Body of pancreas (tissue), 4 donors: Measurements from ENCODE around the gene ASPN. TPM values are rescaled to one million over a fixed set of nuclear protein-coding genes. Genes with fewer than 3 reads are reported as not detected.

ENCODE experiments used
- ATAC-seq: fragments of 150-250 bp; one replicate; pipeline ENCODE4 v1.9.1; 2016
- DNase-seq, 4 donors: peaks; one replicate each; pipeline ENCODE4 v3.0.0-alpha.2; 2019
- H3K27ac ChIP-seq, 4 donors: fragments of 200-600 bp; sonication (generic); 1 replicate in 3 of 4; 2 replicates in 1 of 4; pipeline versions ENCODE4 v1.5.1 to v1.6.1; 2016 to 2019; ENCODE audit warnings: mild to moderate bottlenecking in 1 of 4, mixed read lengths in 1 of 4, moderate library complexity in 1 of 4
- H3K27me3 ChIP-seq, 2 donors: fragments of 200-600 bp; sonication (generic); one replicate each; pipeline ENCODE4 v1.6.0; 2016; ENCODE audit warnings: mild to moderate bottlenecking in 1 of 2
- H3K36me3 ChIP-seq, 2 donors: fragments of 200-600 bp; sonication (generic); replicated peaks in 1 of 2; 2 replicates each; pipeline ENCODE4 v1.5.1; 2016; ENCODE audit warnings: low read depth in 2 of 2; ENCODE audit not compliant: insufficient read depth in 1 of 2
- H3K4me1 ChIP-seq: fragments of 200-600 bp; sonication (generic); one replicate; pipeline ENCODE4 v1.6.0; 2016
- H3K4me3 ChIP-seq, 2 donors: fragments of 200-600 bp; sonication (generic); 1 replicate in 1 of 2; 2 replicates in 1 of 2; pipeline ENCODE4 v1.5.1; 2016 to 2019
- H3K9me3 ChIP-seq, 3 donors: fragments of 200-600 bp; sonication (generic); 1 replicate in 2 of 3; 2 replicates in 1 of 3; pipeline ENCODE4 v1.5.1; 2016
- CTCF ChIP-seq, 7 experiments: fragments of 450-650 bp in 4 of 7; fragments of 200-600 bp in 3 of 7; sonication (generic) in 3 of 7; IDR thresholded peaks; one replicate each; pipeline ENCODE4 v1.5.1; 2016 to 2019; ENCODE audit warnings: antibody characterized with exemption in 7 of 7
- POLR2A ChIP-seq, 3 donors: fragments of 450-650 bp; IDR thresholded peaks; one replicate each; pipeline ENCODE4 v1.6.1; 2016; ENCODE audit warnings: antibody characterized with exemption in 3 of 3, mild to moderate bottlenecking in 2 of 3
- WGBS, 2 donors: methylation state at CpG; one replicate each; pipeline ENCODE4 v1.1.5; 2017; 5-methylcytosine and 5-hydroxymethylcytosine counted together
- intact Hi-C: fragments of 100-400 bp; cut with DNase I; formaldehyde crosslinking; loops from one replicate; pipeline ENCODE4 v1.15.1; 2023
- total RNA-seq, 2 donors: library from RNA; depleted of rRNA; stranded (reverse); fragments of >200 nt; gene quantifications; one replicate each; pipeline ENCODE4 v1.1.0, GENCODE V29; 2016

The ASPN gene
- total RNA-seq, 2 donors from 2014 or later, result 3.6 to 13.5 TPM

- WGBS, 2 donors, result 95% methylated on average over 5 of the region's 5 CpGs
- no peaks in the 10 kb centered on the region for H3K4me1 ChIP-seq
- H3K4me3 ChIP-seq, result no peak overlapping the region
- no peaks in the 10 kb centered on the region for H3K9me3 ChIP-seq
- no peak for DNase-seq
- no peaks in the 10 kb centered on the region for H3K36me3 ChIP-seq
- no peaks in the 10 kb centered on the region for H3K27me3 ChIP-seq
- no peak for TF ChIP-seq CTCF (IDR thresholded peaks at IDR 0.05)
- TF ChIP-seq POLR2A (IDR thresholded peaks at IDR 0.05), result no peak
- intact Hi-C loops, result no loop called here
- no peak for ATAC-seq
- H3K27ac ChIP-seq, result no peak overlapping the region
Observed at GRCh38 chr9:92432972-92433548, 49.2 kb downstream of the ASPN start.

- H3K27ac ChIP-seq, result no peak overlapping the region
- DNase-seq (no peak), ATAC-seq (no peak)
- no peaks in the 10 kb centered on the region for H3K9me3 ChIP-seq
- H3K4me3 ChIP-seq, result no peak overlapping the region
- no peaks in the 10 kb centered on the region for H3K36me3 ChIP-seq
- no peak for TF ChIP-seq CTCF (IDR thresholded peaks at IDR 0.05)
- TF ChIP-seq POLR2A (IDR thresholded peaks at IDR 0.05), result no peak
- WGBS, 2 donors, result 75 to 80% methylated on average over 5 of the region's 5 CpGs
- intact Hi-C loops, result no loop called here
- no peaks in the 10 kb centered on the region for H3K27me3 ChIP-seq
- H3K4me1 ChIP-seq, result no peaks in the 10 kb centered on the region
Observed at GRCh38 chr9:92432350-92432749, 50.0 kb downstream of the ASPN start.

- ATAC-seq (no peak), DNase-seq (no peak)
- no peak for TF ChIP-seq CTCF (IDR thresholded peaks at IDR 0.05)
- TF ChIP-seq POLR2A (IDR thresholded peaks at IDR 0.05), result no peak
- Histone ChIP-seq H3K36me3 (no peaks in the 10 kb centered on the region), H3K4me3 (no peak overlapping the region), H3K4me1 (no peaks in the 10 kb centered on the region), H3K9me3 (no peaks in the 10 kb centered on the region), H3K27me3 (no peaks in the 10 kb centered on the region), H3K27ac (no peak overlapping the region)
- WGBS, 2 donors, result 69 to 96% methylated on average over 2 of the region's 2 CpGs
- intact Hi-C loops, result no loop called here
Observed at GRCh38 chr9:92429836-92430235, 52.5 kb downstream of the ASPN start.

GRCh38 chr9:92426501-92427145 lies 55.7 kb downstream of the ASPN start:
- intact Hi-C loops, result no loop called here
- Histone ChIP-seq H3K4me3 (no peak overlapping the region), H3K9me3 (no peaks in the 10 kb centered on the region), H3K27me3 (no peaks in the 10 kb centered on the region), H3K4me1 (no peaks in the 10 kb centered on the region), H3K36me3 (no peaks in the 10 kb centered on the region), H3K27ac (no peak overlapping the region)
- WGBS, 2 donors, result 77 to 89% methylated on average over 5 of the region's 5 CpGs
- no peak for TF ChIP-seq CTCF (IDR thresholded peaks at IDR 0.05)
- TF ChIP-seq POLR2A (IDR thresholded peaks at IDR 0.05), result no peak
- DNase-seq, result no peak
- ATAC-seq, result no peak

GRCh38 chr9:92425474-92425873 lies 56.8 kb downstream of the ASPN start:
- H3K4me3 ChIP-seq, result no peak overlapping the region
- H3K9me3 ChIP-seq, result no peaks in the 10 kb centered on the region
- DNase-seq (no peak), ATAC-seq (no peak)
- intact Hi-C loops, result no loop called here
- no peak overlapping the region for H3K27ac ChIP-seq
- H3K27me3 ChIP-seq, result no peaks in the 10 kb centered on the region
- H3K36me3 ChIP-seq, result no peaks in the 10 kb centered on the region
- WGBS, 2 donors, result 46 to 47% methylated on average over 2 of the region's 2 CpGs
- TF ChIP-seq CTCF (IDR thresholded peaks at IDR 0.05) (no peak), POLR2A (IDR thresholded peaks at IDR 0.05) (no peak)
- no peaks in the 10 kb centered on the region for H3K4me1 ChIP-seq
